GM19372 (cell line): ENCODE measurements around the gene AUTS2.

ENCODE experiments used
- ATAC-seq: cut with Tn5 transposase; IDR thresholded peaks from one replicate; pipeline ENCODE4 v1.9.1; 2021; ENCODE audit warnings: mild to moderate bottlenecking, low read depth, moderate library complexity; ENCODE audit not compliant: unreplicated experiment

Gene AUTS2

DNA sequence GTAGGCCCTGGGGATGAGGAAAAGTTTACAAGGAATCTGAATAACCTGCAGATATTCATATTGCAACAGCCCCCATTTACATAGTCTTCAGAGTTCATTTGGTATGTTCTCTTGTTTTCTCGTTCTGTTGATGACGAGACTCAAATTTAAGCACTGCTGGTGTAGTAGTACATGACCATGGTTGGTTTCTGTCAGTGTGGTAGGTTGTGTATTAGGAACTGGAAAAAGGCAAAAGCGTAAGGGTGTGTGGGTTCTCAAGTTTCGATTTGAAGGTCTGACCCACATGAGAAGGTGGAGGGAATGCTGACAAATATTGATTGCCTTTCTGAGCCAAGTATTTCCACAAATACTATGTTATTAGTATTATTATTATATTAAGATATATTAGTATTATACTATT, 151.7 kb downstream of the AUTS2 start:
- no peak for ATAC-seq

DNA sequence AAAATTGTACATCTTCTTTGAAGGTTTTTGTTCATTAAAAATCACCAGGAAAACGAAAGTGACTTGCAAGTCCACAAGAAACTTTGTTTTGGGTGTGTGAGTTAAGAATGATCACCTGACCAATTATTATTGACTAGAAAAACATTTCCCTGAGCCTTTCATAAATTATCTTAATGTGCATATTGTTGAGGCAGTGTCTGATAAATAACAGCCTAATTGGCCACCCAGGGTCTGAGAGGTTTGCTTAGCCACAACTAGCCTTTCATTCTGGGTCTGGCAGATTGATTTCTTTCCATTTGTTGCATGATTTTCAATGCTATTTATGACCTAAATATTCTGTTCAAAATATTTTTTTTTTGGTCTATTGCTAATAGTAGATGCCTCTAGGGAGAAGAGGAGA, 152.8 kb downstream of the AUTS2 start:
- ATAC-seq = no peak

DNA sequence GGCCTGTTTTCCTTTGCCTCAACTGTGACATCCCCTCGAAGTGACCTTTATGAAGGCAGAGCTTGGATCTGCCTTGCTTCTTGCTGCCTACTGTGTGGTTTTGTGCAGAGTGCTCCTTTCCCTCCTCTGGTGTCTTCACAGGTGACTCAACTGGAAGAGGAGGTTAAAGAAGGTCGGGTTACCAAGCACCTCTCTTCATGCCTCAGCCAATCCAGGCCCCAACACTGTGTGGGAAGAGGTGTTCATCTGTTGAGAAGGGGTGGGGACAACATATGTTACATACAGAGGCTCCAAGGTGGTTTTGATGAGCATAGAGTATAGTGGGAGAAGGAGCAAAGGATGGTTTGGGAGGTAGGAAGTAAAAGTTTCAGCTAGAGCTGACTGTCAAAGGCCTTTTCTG, 155.7 kb downstream of the AUTS2 start:
- no peak for ATAC-seq

DNA sequence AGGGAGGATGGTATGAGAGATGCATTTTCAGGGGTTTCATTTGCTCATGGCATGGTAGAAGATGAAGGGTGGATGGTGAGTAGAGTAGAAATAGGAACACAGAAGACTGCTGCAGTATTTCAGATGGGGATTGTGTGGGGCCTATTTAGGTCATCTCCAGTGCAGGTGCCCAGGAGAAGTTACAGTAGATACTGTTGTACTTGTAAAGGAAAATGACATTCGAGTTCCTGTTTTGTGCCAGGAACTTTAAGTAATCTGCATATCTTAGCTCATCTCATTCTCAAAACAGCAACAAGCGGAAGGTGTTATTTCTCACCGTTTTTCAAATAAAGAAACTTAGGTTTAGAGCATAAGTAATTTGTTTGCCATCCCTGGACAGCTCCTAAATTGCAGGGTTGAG, 156.2 kb downstream of the AUTS2 start:
- ATAC-seq = no peak

DNA sequence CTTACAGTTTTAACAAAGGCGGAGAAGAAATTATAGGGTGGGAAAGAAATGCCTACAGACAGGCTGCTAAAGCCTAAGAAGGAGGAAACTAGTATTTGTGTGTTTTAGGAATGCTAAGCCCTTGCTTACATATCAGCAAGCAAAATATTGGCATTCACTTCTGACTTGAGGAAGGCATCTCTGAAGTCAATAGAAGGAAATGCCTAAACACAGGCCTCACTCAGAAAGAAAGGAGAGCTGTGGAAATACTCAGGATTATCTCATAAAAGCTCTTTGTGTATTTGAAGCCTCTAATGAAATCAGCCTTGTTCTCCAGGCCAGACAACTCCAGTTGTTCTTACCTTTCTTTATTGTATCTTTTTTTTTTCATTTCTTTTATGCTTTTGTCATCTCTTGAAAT, 158.0 kb downstream of the AUTS2 start:
- no peak for ATAC-seq

DNA sequence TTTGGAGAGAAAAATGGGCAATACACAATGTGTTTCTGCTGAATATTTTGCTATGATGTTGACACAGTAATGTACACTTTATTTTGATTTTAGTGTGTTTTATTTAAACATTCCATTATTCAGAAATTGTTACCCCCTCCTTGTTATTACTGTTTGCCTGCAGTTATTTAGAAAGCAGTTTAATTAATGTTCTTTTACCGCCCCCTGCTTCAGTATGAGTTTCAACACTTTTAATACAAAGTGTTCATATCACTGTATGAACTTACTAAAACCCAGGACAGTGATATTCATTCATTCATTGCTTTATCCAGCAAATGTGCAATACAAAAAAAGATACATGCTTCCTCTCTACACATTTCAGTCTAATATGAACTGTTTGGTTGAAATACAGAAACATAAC, 159.3 kb downstream of the AUTS2 start:
- no peak for ATAC-seq

DNA sequence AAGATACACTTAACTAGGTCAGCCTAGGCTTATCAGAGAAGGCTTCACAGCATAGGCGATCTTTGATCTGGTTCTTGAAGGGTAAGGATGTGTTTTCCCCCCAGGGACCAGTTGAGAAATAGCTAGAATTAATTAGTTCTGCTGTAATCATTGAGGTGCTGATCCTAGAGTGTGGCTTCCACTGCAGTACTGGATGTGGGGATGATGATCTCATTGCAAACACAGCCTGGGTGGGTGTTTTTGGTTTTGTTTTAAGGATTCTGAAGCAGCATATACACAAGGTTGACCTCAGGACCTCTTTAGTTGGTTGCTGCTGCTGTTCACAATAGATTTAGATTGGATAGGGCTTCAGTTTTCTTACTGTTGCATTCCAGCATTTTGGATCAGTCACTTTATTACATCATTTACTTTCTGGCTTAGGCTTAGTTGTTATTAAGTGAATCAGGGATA, 159.7 kb downstream of the AUTS2 start:
- ATAC-seq = no peak

DNA sequence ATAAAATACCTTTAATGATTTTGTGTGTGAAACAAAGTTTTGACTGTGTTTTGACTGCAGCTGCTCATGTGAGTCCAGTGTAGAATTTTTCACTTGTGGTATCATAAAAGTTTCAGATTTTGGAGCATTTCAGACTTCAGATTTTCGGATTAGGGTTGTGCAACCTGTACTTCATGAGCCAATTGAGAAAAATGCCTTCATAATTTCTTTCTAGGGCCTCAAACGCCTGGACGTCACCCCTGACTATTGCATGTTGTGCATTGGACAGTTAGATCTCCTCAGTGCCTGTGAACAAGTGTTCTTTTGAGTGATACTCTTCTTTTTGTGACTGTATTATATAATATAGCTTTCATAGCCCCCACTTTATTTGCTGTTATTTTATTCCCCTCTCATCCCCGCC, 161.1 kb downstream of the AUTS2 start:
- no peak for ATAC-seq

DNA sequence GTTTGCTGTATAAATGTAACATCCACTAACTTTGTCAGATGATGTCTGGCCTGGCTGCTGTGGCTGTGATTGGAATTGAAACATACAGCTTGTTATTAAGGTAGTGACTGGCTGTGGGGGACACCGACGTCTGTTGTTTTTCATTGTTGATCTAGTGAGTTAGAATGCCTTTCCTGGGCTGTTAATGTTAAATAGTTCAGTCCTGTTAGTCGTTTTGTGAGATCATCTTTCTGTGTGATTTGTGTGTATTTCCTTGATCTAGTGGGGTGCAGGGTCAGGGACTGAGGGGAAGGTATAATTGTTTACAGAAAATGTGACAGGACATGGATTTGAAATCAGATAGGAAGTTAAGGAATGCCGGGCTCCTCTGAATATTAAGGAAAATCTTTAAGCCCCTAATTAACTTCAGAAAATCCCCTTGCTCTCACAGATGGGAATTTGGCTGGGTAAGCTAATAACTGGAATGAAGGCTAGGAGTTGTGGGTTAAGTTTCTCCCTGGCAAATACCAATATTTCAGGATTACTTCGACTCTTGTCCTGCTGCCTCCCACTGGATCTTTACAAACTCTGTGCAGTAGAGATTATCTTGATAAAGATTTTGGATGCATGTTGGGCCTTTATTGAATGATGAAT, 163.1 kb downstream of the AUTS2 start:
- no peak for ATAC-seq

DNA sequence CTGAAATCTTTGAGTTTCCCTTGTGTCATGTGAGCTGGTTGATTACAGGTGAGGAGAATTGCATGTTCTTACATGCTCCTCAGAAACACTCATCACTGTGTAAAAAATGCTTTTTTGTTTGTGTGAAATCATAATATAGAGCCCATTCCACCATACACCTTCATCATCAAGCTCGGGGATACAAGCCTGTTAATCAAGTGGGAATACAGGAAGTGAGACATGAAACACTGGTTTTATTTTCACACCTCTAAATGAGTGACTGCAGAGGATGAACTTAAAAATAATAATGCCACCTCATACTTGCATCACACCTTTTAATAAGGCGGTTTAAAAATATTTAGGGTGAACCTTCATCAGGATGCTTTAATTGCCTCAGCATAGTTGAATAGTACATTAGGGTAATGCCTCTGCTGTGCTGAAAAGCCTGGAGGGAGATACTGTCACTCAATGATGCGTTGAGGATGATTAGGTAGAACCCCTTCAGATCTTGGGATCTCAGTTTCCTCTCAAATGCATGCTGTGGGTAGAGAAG, 164.6 kb downstream of the AUTS2 start:
- no peak for ATAC-seq

DNA sequence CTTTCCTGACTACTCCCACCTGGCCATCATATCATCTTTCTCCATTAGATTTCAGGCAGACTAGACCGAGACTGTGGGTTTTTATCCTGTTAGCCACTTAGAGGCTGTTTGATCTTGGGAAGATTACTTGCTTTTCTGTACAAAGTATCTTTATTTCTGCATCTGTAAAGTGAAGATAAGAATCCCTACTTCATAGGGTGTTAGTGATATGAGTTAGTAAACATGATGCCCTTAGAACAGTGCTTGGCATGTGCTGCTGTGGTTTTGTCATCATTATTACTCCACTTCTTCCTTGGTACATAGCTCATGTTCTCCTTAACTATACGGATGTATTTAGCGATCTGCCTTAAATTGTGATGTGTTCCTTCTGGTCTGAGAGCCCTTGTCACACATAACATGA, 165.2 kb downstream of the AUTS2 start:
- ATAC-seq = no peak

DNA sequence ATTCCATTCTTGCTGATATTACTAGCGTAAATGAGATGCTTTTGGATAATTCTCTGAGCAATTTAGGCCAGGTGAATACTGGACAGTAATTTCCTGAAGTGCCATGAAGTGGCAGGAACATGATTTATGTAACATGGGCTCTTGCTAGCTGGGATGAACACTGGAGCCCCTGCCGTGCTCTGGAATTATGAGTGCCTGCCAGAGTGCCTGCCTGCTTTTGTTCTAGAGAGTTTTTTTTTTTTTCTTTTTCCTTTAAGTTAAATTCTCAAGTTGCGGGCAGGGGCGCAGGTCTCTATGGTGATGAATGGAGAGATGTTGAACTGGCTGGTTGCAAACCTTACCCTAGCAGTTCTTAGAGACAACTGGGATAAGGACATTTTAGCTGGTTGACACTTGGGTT, 165.9 kb downstream of the AUTS2 start:
- ATAC-seq = no peak

DNA sequence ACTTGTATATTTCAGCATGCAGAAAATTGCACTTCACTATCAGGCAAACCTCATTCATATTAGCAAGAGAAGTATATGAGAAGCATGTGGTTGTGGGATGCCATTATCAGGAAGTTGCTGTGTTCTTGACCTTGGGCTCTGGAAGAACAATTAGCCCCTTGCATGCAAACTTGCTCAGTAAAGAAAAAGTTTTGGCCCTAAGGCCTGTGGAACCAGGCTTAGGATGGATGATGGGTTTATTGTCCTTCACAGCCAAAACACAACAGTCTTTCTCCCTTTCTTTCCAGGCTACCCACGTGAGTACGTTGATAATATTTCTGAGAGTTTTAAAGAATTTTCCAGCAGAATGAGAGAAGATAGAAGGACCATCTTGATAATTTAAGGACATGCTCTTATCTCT, 166.4 kb downstream of the AUTS2 start:
- ATAC-seq = no peak

DNA sequence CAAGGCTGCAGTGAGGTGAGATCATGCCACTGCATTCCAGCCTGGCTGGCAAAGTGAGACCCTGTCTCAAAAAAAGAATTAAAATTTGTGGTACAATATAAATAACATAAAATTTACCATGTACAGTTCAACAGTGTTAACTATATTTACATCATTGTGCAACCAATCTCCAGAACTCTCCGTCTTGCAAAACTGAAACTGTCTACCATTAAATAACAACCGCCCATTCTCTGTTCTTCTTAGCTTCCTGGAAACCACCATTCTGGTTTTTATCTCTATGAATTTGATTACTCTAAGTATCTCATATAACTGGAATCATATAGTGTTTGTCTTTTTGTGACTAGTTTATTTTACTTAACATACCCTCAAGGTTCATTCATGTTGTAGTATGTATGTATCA, 167.6 kb downstream of the AUTS2 start:
- no peak for ATAC-seq

DNA sequence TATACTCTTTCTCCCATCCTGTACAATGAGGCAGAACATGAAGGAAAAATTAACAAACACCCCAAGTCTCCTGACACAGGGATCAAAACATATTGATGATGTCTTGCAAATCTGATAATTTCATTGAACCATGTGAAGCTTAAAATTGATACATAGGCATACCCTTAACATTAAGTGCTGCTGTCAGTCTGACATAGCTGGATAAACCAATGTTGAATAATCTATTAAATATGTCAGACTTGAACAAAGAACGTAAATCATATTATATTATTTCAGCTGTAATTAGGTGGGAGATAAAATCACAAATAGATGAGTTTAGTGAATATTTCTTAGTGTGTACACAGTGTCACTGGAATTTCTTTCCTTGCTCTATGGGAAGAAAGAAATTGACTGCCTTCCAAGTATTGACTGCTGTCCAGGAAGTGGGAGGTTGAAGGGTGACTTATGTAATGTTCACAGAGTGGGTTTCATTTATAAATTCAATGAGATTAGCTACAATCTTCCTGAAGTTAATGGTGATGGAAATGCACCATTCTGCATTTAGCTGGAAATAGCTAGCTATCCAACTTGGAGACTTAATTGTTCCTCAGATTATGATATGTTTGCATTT, 170.8 kb downstream of the AUTS2 start:
- ATAC-seq = no peak

DNA sequence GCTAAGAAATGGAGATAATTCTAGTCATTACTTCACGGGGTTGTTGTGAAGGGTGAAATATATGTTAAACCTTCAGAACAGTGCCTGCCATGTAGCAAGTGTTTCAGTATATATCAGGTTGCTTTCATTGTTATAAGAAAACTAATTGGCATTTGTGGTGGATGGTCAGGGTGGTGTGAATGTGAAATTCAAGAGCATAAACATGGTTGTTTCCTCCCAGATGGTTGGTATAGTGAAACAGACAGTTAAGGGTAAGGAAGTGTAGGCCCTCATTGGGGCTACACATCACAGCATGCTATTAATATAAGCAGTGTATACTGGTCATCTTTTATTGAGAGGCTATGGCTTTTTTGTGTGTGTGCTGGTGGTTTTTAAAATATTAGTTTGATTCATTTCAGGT, 171.6 kb downstream of the AUTS2 start:
- ATAC-seq = no peak

DNA sequence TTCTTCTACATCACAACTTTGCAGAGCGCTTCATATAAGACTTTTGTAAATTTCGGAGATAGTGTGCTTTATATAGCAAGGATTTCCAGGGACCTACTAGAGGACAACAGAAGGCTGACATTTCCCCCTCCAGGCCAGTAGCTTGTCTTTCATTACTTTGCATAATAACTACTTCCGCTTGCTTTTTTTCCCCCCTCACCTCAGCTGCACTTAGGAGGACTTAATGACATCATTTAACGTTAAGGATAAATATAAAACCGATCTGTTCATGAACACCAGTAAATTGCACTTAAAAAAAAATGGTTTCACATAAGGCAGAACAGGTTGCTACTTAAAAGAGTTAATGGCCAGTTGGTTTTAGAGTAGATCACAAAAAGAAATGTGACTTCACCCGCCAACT, 172.3 kb downstream of the AUTS2 start:
- ATAC-seq = no peak

DNA sequence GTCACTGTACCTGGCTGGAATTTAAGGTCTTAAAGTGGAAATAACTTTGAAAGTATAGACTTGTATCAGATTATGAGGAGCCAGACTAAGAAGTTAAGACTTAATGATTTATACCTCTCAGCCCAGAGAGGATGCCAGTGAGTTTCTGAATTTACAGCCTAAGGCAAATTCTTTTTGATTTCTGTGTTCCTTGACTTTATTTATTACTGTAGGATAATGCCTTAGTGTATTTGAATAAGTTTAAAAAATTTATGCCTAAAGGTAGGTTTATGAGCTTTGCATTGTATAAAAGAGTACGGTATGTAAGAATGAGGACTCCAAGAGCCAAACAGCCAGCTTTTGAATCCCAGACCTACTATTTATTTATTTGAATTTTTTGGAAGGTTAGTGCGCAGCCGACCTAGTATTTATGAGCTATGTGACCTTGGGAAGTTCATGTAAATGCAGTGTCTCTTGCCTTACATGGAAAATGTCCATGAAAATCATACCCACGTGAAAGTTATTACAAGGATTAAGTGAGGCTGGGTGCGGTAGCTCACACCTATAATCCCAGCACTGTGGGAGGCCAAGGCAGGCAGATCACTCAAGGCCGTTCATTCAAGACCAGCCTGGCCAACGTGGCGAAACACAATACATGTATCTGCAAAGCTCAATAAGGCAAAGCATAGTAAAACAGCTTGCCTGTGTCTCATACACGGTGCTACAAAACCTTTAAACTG, 174.6 kb downstream of the AUTS2 start:
- no peak for ATAC-seq

DNA sequence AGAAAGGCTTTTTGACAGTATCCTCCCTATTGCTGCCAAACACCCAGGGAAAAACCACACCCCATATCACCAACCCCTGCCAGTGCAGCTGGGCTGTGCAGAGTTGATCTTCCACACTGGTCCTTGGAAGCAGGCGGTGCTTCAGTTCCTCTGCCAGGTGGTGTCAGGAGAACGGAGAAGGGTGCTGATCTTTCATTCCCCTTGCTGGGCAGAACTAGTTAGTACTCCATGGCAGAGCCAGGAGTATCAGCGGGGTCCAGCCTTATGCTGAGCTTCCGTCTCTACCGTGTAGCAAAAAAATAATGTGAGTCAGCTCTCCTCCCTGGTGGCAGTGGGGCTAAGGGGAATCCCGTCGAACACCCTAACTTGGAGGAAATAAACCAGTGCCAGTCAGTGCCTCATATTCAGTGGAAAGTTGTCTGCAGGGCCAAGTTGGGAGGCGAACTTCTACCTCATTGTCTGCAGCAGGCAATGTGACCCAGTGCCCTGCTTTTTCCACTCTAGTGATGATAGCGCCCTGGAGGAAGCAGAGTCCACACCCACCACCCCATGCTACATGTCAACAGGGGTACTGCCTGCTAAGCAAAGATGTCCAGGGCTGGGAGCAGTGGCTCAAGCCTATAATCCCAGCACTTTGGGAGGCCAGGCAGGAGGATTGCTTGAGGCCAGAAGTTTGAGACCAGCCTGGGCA, 175.4 kb downstream of the AUTS2 start:
- no peak for ATAC-seq

DNA sequence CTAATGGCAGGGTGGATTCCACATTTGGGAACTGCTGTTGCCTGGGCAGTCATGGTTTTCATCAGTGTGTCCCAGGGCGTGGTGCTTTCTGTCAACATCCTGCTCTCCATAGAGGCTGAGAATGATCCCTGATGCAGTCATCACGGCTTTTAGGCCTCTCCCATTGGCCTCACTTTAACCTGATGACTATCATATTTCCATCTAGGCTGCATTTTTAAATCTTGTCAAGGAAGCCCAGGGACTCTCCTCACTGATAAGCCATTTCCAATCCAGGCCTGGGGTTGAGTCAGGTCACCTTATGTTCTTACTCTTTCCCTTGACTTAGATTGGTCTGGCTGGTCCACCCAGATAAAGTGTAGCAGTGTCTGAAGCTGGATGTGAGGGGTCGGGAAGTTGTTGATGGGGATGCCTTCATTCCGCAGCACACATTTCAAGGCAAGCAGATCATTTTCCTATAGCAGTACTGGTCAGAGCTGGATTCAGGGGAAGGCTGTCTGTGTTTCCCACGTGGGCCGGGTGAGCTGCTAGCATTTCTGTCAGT, 177.0 kb downstream of the AUTS2 start:
- ATAC-seq = no peak

DNA sequence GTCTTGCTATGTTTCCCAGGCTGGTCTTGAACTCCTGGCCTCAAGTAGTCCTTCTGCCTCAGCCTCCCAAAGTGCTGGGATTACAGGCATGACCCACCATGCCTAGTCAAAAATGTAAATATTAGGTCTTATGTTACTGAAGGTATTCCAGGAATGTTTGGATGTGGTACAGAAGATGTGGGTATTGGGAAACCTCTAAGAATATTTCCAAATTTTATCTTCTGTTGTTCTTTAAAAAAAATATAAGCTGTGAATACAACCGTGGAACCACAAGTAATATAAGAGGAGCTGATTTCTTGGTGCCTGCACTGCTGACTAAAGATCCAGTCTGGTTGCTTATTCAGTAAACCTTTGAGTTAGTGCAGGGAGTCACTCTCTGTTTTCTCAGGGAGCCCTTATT, 178.3 kb downstream of the AUTS2 start:
- no peak for ATAC-seq
